Stimulated activated CD4-positive, alpha-beta T cell treated with anti-CD3 and anti-CD28 coated beads, Interleukin-12 subunit alpha, Interleukin-12 subunit beta, amount 100 ng/mL, for 4 hours (primary cell): ENCODE measurements around the gene CARM1.

Experiments used
- DNase-seq: peaks from one replicate; pipeline ENCODE4 v3.0.0-alpha.2; 2020

The CARM1 gene

GRCh38 chr19:10911579-10912363 lies 40.4 kb downstream of the CARM1 start:
- DNase-seq, result no peak

- DNase-seq, result no peak
These were observed 41.3 kb downstream of the CARM1 start for GRCh38 chr19:10912619-10913018.

GRCh38 chr19:10913716-10914340 lies 42.5 kb downstream of the CARM1 start:
- no peak for DNase-seq

- DNase-seq, result no peak
These were observed 44.1 kb downstream of the CARM1 start for GRCh38 chr19:10915130-10916091.

- no peak for DNase-seq
These were observed 45.2 kb downstream of the CARM1 start for GRCh38 chr19:10916602-10917001.

GRCh38 chr19:10918359-10918758 lies 47.0 kb downstream of the CARM1 start:
- no peak for DNase-seq

- DNase-seq, result no peak
These were observed 48.3 kb downstream of the CARM1 start for GRCh38 chr19:10919352-10920287.

GRCh38 chr19:10920288-10920655 lies 48.9 kb downstream of the CARM1 start:
- DNase-seq, result no peak

GRCh38 chr19:10920781-10921180 lies 49.4 kb downstream of the CARM1 start:
- no peak for DNase-seq

GRCh38 chr19:10921199-10921909 lies 50.0 kb downstream of the CARM1 start:
- no peak for DNase-seq

- no peak for DNase-seq
These were observed 50.7 kb downstream of the CARM1 start for GRCh38 chr19:10921910-10922637.

- no peak for DNase-seq
These were observed 51.3 kb downstream of the CARM1 start for GRCh38 chr19:10922638-10923014.

- DNase-seq, result no peak
These were observed 52.1 kb downstream of the CARM1 start for GRCh38 chr19:10923260-10924112.

- no peak for DNase-seq
These were observed 53.2 kb downstream of the CARM1 start for GRCh38 chr19:10924597-10924996.

GRCh38 chr19:10927730-10928562 lies 56.6 kb downstream of the CARM1 start:
- DNase-seq, result no peak

- peak; percentile 91 for DNase-seq
These were observed 57.4 kb downstream of the CARM1 start, which contains the start of the genes TIMM29 and YIPF2 for GRCh38 chr19:10928563-10929401. TSS of gene TIMM29 (plus strand) at chr19:10928811. CDS start at chr19:10928823, 12 bp downstream. TSS of gene YIPF2 (minus strand) at chr19:10928639. CDS start at chr19:10928410, 229 bp downstream.

- DNase-seq, result no peak
These were observed 58.0 kb downstream of the CARM1 start for GRCh38 chr19:10929402-10929794.
